ENCODE measurements around the gene MYCL.
A peak's percentile ranks its signal among the peaks of the same experiment; 100 is the strongest.

MYCL gene

GRCh38 chr1:39905172-39905571 is 3.5 kb upstream of the MYCL start:
- no peak for DNase-seq (ENCODE audit: extremely low read depth, low read depth)
- no peak overlapping the region for H3K4me3 ChIP-seq (replicated peaks; ENCODE audit: low read depth, low read length)
- TF ChIP-seq, protein P1, sequence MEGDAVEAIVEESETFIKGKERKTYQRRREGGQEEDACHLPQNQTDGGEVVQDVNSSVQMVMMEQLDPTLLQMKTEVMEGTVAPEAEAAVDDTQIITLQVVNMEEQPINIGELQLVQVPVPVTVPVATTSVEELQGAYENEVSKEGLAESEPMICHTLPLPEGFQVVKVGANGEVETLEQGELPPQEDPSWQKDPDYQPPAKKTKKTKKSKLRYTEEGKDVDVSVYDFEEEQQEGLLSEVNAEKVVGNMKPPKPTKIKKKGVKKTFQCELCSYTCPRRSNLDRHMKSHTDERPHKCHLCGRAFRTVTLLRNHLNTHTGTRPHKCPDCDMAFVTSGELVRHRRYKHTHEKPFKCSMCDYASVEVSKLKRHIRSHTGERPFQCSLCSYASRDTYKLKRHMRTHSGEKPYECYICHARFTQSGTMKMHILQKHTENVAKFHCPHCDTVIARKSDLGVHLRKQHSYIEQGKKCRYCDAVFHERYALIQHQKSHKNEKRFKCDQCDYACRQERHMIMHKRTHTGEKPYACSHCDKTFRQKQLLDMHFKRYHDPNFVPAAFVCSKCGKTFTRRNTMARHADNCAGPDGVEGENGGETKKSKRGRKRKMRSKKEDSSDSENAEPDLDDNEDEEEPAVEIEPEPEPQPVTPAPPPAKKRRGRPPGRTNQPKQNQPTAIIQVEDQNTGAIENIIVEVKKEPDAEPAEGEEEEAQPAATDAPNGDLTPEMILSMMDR (IDR thresholded peaks at IDR 0.05; ENCODE audit: low read depth, low read length, missing control alignments), result no peak

DNA sequence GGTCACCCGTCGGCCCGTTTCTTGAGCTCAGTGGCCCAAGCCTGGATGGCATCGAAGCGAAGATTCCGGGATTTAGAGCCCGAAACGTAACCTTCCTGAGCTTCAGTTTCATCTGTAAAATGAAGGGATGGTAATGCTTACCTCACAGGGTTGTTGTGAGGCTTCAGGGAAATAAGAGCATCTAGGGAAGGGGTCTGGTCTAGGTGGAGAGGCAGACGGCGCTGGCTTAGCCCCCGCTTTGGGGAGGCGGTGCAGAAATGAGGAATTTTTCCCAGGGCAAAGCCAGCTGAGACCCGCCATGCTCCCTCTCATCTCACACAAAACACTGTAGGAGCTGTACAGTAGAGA is 717 bp upstream of the MYCL start:
- DNase-seq (ENCODE audit: extremely low read depth, low read depth), result no peak
- H3K4me3 ChIP-seq (replicated peaks; ENCODE audit: low read depth, low read length), result peak overlapping the region; percentile 57
- TF ChIP-seq, protein P1 (IDR thresholded peaks at IDR 0.05; ENCODE audit: low read depth, low read length, missing control alignments), result no peak

- peak overlapping the region; percentile 57 for H3K4me3 ChIP-seq (replicated peaks; ENCODE audit: low read depth, low read length)
- no peak for DNase-seq (ENCODE audit: extremely low read depth, low read depth)
- TF ChIP-seq, protein P1 (IDR thresholded peaks at IDR 0.05; ENCODE audit: low read depth, low read length, missing control alignments), result no peak
These were observed 328 bp downstream of the MYCL start for GRCh38 chr1:39901464-39901713.

DNA sequence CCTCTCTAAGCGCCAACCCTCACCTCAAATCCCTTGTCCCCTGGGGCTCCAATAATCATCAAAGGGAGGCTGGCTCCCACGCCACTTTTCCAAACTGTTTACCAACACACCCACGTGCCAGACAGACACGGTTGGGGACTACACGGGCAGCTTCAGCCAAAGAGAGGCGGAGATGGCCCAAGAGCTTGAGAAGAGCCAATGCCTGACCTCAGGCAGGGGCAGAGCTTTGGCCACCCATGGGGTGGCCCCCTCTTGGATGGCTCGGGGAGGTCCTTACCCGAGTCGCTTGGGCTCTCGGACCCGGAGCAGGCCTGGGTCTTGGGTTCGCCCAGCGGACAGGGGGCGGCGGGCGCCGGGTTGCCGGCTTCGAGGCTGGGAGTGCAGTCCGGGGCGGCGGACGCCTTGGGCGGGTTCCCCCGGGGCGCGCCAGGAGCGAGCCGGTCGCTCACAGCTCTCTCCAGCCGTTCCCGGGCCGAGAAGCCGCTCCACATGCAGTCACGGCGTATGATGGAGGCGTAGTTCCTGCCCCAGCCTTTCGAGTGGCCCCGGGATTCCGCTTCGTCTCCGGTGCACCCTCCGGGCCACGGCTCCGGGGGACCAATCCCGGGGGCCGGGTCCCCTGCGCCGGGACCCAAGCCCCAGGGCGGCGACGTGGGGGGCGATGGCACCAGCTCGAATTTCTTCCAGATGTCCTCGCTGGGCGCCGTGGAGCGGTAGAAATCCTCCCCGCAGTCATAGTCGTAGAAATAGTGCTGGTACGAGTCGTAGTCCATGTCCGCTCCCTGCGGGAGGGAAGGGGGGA is 854 bp downstream of the MYCL start:
- H3K4me3 ChIP-seq (replicated peaks; ENCODE audit: low read depth, low read length), result peak overlapping the region; percentile 57
- DNase-seq (ENCODE audit: extremely low read depth, low read depth), result no peak
- TF ChIP-seq, protein P1 (IDR thresholded peaks at IDR 0.05; ENCODE audit: low read depth, low read length, missing control alignments), result no peak

DNA sequence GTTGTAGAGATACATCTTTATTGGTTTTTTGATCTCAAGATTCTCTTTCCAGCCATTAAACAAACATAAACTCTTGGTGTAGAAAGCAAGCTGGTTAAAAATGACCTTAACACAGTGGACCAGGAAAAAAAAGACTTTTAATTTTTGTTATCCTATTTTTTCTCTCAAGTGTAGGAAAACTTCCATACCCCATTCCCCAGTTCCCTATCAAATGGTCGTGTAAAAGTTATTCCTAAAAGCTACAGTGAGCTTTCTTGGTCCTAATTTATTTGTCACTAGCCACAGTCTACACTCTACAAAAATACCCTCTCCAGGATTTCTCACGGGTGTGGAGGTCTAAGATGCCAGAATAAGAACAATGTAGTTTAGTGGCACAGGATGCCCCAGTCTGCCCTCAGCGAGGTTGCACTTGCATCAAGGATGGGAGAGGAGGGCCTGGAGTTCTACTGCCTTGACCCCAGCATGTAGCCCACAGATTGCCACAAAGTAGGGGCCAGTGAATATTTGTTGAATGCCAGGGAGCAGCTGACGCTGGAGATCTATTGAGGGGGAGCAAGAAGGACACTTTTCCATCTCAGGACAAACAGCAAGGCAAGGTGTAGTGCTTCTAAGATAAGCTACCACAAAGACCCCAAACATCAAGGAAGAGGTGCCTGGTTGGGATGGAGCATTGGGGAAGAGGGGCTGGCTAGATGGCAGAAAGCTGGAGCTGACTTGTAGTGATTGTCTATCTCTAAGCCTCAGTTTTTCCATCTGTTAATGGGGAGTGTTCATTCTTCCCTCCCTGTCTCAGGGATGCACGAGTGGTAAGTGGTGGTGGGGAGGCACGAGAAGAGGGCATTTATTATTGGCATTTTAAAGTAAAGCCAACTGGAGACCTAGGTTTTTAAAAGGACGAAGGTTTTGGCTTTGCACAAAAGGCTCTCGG is 1.8 kb downstream of the MYCL start:
- TF ChIP-seq, protein P1 (IDR thresholded peaks at IDR 0.05; ENCODE audit: low read depth, low read length, missing control alignments), result no peak
- DNase-seq (ENCODE audit: extremely low read depth, low read depth), result no peak
- no peak overlapping the region for H3K4me3 ChIP-seq (replicated peaks; ENCODE audit: low read depth, low read length)

DNA sequence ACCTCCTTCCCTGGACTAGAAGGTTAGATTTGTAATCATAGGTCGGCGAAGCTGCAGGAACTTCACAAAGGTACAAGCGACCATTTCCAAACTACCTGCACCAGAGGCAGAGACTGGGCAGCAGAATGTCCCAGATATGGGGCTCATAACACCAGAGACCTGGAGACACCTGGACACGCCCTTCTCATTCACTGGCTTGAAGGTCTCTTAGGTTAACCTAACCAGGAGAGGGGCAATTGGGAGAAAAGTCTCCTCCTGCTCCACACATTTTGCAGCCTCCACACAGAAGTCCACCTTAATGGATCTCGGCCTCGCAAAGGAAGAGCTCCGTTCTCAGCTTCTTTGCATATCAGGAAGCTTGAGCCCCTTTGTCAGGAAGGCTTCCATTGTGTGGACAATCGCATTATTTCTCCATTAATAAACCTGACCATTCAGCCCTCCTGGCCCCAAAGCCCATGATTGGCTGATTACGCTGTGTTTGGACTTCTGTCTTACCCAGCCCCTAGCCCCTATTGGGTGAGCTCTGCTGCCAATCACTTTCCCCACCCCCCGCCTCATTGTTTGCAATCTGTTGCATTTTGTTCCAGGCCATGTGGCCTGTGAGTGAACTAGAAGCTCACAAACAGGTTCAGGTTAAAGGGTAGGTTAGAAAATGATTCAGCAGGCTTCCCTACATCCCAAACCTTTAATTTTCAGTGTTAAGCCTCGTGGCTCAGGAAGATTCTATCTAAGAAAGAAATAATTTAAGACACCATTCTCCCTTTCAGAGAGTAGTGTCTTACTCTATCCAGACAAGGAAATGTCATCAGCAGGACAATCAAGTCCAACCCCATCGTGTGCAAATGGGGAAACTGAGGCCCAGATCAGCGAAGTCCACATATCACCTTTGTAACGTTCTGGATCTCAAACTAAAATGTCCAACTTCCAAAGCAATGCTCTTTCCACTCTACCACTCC is 2.8 kb downstream of the MYCL start:
- TF ChIP-seq, protein P1 (IDR thresholded peaks at IDR 0.05; ENCODE audit: low read depth, low read length, missing control alignments), result no peak
- DNase-seq (ENCODE audit: extremely low read depth, low read depth), result peak; percentile 49
- no peak overlapping the region for H3K4me3 ChIP-seq (replicated peaks; ENCODE audit: low read depth, low read length)

All from HFF-Myc (cell line).